Muscle layer of colon (tissue), 2 donors: ENCODE results near the gene DEXI.

Source experiments
- H3K27ac ChIP-seq: one replicate; pipeline ENCODE4 v1.7.0; 2013; ENCODE audit warnings: low read depth, mild to moderate bottlenecking, low read length, moderate library complexity
- H3K27me3 ChIP-seq, 2 donors: one replicate each; pipeline ENCODE4 v1.7.0; 2013; ENCODE audit warnings: low read length in 2 of 2, mild to moderate bottlenecking in 2 of 2; ENCODE audit not compliant: insufficient read depth in 2 of 2, control insufficient read depth in 1 of 2
- H3K36me3 ChIP-seq: one replicate; pipeline ENCODE4 v1.7.0; 2013; ENCODE audit warnings: mild to moderate bottlenecking, low read length; ENCODE audit not compliant: insufficient read depth
- H3K4me1 ChIP-seq: one replicate; pipeline ENCODE4 v1.7.0; 2013; ENCODE audit warnings: mild to moderate bottlenecking, low read length; ENCODE audit not compliant: insufficient read depth
- H3K4me3 ChIP-seq, 2 donors: one replicate each; pipeline ENCODE4 v1.7.0; 2013; ENCODE audit warnings: low read length in 2 of 2, low read depth in 1 of 2, mild to moderate bottlenecking in 1 of 2, moderate library complexity in 1 of 2
- H3K9ac ChIP-seq: one replicate; pipeline ENCODE4 v1.7.0; 2013; ENCODE audit warnings: low read length
- H3K9me3 ChIP-seq: one replicate; pipeline ENCODE4 v1.7.0; 2013; ENCODE audit warnings: mild to moderate bottlenecking, low read length
- donor health status: abdominal sarcoma.
- donor health status: Adenocarcinoma of cecum.

The DEXI gene

GRCh38 chr16:10942352-10943063 lies at the start of gene DEXI:
Gene DEXI, minus strand, starts transcription at chr16:10942468. Its CDS starts 463 bp downstream, at chr16:10942005.
- peaks cover 71% of the 10 kb centered on the region for H3K4me1 ChIP-seq
- peak within 1 kb of the TSS; percentile 55 to 87 for H3K4me3 ChIP-seq
- peak within 1 kb of the TSS; percentile 58 for H3K9ac ChIP-seq
- no peaks in the 10 kb centered on the region for H3K36me3 ChIP-seq
- peak within 1 kb of the TSS; percentile 96 for H3K27ac ChIP-seq
- no peaks in the 10 kb centered on the region for H3K9me3 ChIP-seq
- H3K27me3 ChIP-seq, result no peaks in the 10 kb centered on the region

- Histone ChIP-seq H3K4me3 (no peak overlapping the region), H3K4me1 (peaks cover 5% of the 10 kb centered on the region), H3K9me3 (no peaks in the 10 kb centered on the region), H3K27ac (no peak overlapping the region), H3K27me3 (no peaks in the 10 kb centered on the region), H3K9ac (no peak overlapping the region), H3K36me3 (peaks cover 15% of the 10 kb centered on the region)
Observed at GRCh38 chr16:10990378-10990777, 48.1 kb upstream of the DEXI start.

GRCh38 chr16:10989559-10989958 lies 47.3 kb upstream of the DEXI start:
- no peak overlapping the region for H3K9ac ChIP-seq
- no peaks in the 10 kb centered on the region for H3K27me3 ChIP-seq
- H3K4me1 ChIP-seq, result peaks cover 5% of the 10 kb centered on the region
- no peak overlapping the region for H3K4me3 ChIP-seq
- peaks cover 15% of the 10 kb centered on the region for H3K36me3 ChIP-seq
- no peak overlapping the region for H3K27ac ChIP-seq
- no peaks in the 10 kb centered on the region for H3K9me3 ChIP-seq

GRCh38 chr16:10988879-10989278 lies 46.6 kb upstream of the DEXI start:
- no peaks in the 10 kb centered on the region for H3K9me3 ChIP-seq
- H3K4me1 ChIP-seq, result peaks cover 5% of the 10 kb centered on the region
- no peak overlapping the region for H3K27ac ChIP-seq
- H3K27me3 ChIP-seq, result no peaks in the 10 kb centered on the region
- H3K4me3 ChIP-seq, result no peak overlapping the region
- H3K36me3 ChIP-seq, result peaks cover 19% of the 10 kb centered on the region
- no peak overlapping the region for H3K9ac ChIP-seq

GRCh38 chr16:10988164-10988803 lies 46.0 kb upstream of the DEXI start:
- no peak overlapping the region for H3K27ac ChIP-seq

GRCh38 chr16:10987361-10988163 lies 45.3 kb upstream of the DEXI start:
- Histone ChIP-seq H3K27ac (no peak overlapping the region), H3K9ac (no peak overlapping the region), H3K4me3 (no peak overlapping the region), H3K4me1 (peaks cover 5% of the 10 kb centered on the region), H3K36me3 (peaks cover 25% of the 10 kb centered on the region), H3K27me3 (no peaks in the 10 kb centered on the region), H3K9me3 (no peaks in the 10 kb centered on the region)

More at GRCh38 chr16:10988164-10988803, 46.0 kb upstream of the DEXI start:
- Histone ChIP-seq H3K4me3 (no peak overlapping the region), H3K9me3 (no peaks in the 10 kb centered on the region), H3K27me3 (no peaks in the 10 kb centered on the region), H3K36me3 (peaks cover 19% of the 10 kb centered on the region), H3K9ac (no peak overlapping the region), H3K4me1 (peaks cover 5% of the 10 kb centered on the region)

- H3K4me3 ChIP-seq, result no peak overlapping the region
- H3K4me1 ChIP-seq, result peaks cover 16% of the 10 kb centered on the region
- H3K27me3 ChIP-seq, result no peaks in the 10 kb centered on the region
- peaks cover 28% of the 10 kb centered on the region for H3K36me3 ChIP-seq
- no peaks in the 10 kb centered on the region for H3K9me3 ChIP-seq
- no peak overlapping the region for H3K9ac ChIP-seq
- H3K27ac ChIP-seq, result no peak overlapping the region
Observed at GRCh38 chr16:10984509-10984908, 42.2 kb upstream of the DEXI start.

GRCh38 chr16:10983159-10983558 lies 40.9 kb upstream of the DEXI start:
- H3K27ac ChIP-seq, result no peak overlapping the region
- H3K27me3 ChIP-seq, result no peaks in the 10 kb centered on the region
- peaks cover 25% of the 10 kb centered on the region for H3K36me3 ChIP-seq
- no peak overlapping the region for H3K9ac ChIP-seq
- H3K4me3 ChIP-seq, result no peak overlapping the region
- H3K9me3 ChIP-seq, result no peaks in the 10 kb centered on the region
- H3K4me1 ChIP-seq, result peaks cover 22% of the 10 kb centered on the region

- Histone ChIP-seq H3K9me3 (no peaks in the 10 kb centered on the region), H3K4me3 (no peak overlapping the region), H3K27me3 (no peaks in the 10 kb centered on the region), H3K27ac (no peak overlapping the region), H3K4me1 (peaks cover 22% of the 10 kb centered on the region), H3K36me3 (peaks cover 28% of the 10 kb centered on the region), H3K9ac (no peak overlapping the region)
Observed at GRCh38 chr16:10982465-10983150, 40.3 kb upstream of the DEXI start.

GRCh38 chr16:10981697-10982216 lies 39.5 kb upstream of the DEXI start:
- Histone ChIP-seq H3K36me3 (peaks cover 24% of the 10 kb centered on the region), H3K4me3 (no peak overlapping the region), H3K27ac (no peak overlapping the region)

GRCh38 chr16:10980813-10981212 lies 38.5 kb upstream of the DEXI start:
- no peaks in the 10 kb centered on the region for H3K27me3 ChIP-seq
- H3K9me3 ChIP-seq, result no peaks in the 10 kb centered on the region
- no peak overlapping the region for H3K9ac ChIP-seq
- H3K36me3 ChIP-seq, result peaks cover 20% of the 10 kb centered on the region
- H3K4me1 ChIP-seq, result peaks cover 22% of the 10 kb centered on the region
- H3K4me3 ChIP-seq, result no peak overlapping the region
- H3K27ac ChIP-seq, result peak overlapping the region; percentile 67

More at GRCh38 chr16:10981697-10982216, 39.5 kb upstream of the DEXI start:
- Histone ChIP-seq H3K4me1 (peaks cover 22% of the 10 kb centered on the region), H3K27me3 (no peaks in the 10 kb centered on the region), H3K9ac (no peak overlapping the region), H3K9me3 (no peaks in the 10 kb centered on the region)
